Body of pancreas (tissue), 4 donors: ENCODE data around the gene MRPL36. TPM values are rescaled to one million over a fixed set of nuclear protein-coding genes. Genes with fewer than 3 reads are reported as not detected.

ENCODE experiments used
- ATAC-seq: fragments of 150-250 bp; one replicate; pipeline ENCODE4 v1.9.1; 2016
- DNase-seq, 4 donors: peaks; one replicate each; pipeline ENCODE4 v3.0.0-alpha.2; 2019
- H3K27ac ChIP-seq, 4 donors: fragments of 200-600 bp; sonication (generic); 1 replicate in 3 of 4; 2 replicates in 1 of 4; pipeline versions ENCODE4 v1.5.1 to v1.6.1; 2016 to 2019; ENCODE audit warnings: mild to moderate bottlenecking in 1 of 4, mixed read lengths in 1 of 4, moderate library complexity in 1 of 4
- H3K27me3 ChIP-seq, 2 donors: fragments of 200-600 bp; sonication (generic); one replicate each; pipeline ENCODE4 v1.6.0; 2016; ENCODE audit warnings: mild to moderate bottlenecking in 1 of 2
- H3K36me3 ChIP-seq, 2 donors: fragments of 200-600 bp; sonication (generic); replicated peaks in 1 of 2; 2 replicates each; pipeline ENCODE4 v1.5.1; 2016; ENCODE audit warnings: low read depth in 2 of 2; ENCODE audit not compliant: insufficient read depth in 1 of 2
- H3K4me1 ChIP-seq: fragments of 200-600 bp; sonication (generic); one replicate; pipeline ENCODE4 v1.6.0; 2016
- H3K4me3 ChIP-seq, 2 donors: fragments of 200-600 bp; sonication (generic); 1 replicate in 1 of 2; 2 replicates in 1 of 2; pipeline ENCODE4 v1.5.1; 2016 to 2019
- H3K9me3 ChIP-seq, 3 donors: fragments of 200-600 bp; sonication (generic); 1 replicate in 2 of 3; 2 replicates in 1 of 3; pipeline ENCODE4 v1.5.1; 2016
- POLR2A ChIP-seq, 3 donors: fragments of 450-650 bp; IDR thresholded peaks; one replicate each; pipeline ENCODE4 v1.6.1; 2016; ENCODE audit warnings: antibody characterized with exemption in 3 of 3, mild to moderate bottlenecking in 2 of 3
- WGBS, 2 donors: methylation state at CpG; one replicate each; pipeline ENCODE4 v1.1.5; 2017; 5-methylcytosine and 5-hydroxymethylcytosine counted together
- intact Hi-C: fragments of 100-400 bp; cut with DNase I; formaldehyde crosslinking; loops from one replicate; pipeline ENCODE4 v1.15.1; 2023
- total RNA-seq, 2 donors: library from RNA; depleted of rRNA; stranded (reverse); fragments of >200 nt; gene quantifications; one replicate each; pipeline ENCODE4 v1.1.0, GENCODE V29; 2016
- TF ChIP-seq, protein P1 (sequence below), 7 experiments: fragments of 450-650 bp in 4 of 7; fragments of 200-600 bp in 3 of 7; sonication (generic) in 3 of 7; IDR thresholded peaks; one replicate each; pipeline ENCODE4 v1.5.1; 2016 to 2019; ENCODE audit warnings: antibody characterized with exemption in 7 of 7

Gene MRPL36
- total RNA-seq, 2 donors from 2014 or later: 4.9 to 16.3 TPM

DNA sequence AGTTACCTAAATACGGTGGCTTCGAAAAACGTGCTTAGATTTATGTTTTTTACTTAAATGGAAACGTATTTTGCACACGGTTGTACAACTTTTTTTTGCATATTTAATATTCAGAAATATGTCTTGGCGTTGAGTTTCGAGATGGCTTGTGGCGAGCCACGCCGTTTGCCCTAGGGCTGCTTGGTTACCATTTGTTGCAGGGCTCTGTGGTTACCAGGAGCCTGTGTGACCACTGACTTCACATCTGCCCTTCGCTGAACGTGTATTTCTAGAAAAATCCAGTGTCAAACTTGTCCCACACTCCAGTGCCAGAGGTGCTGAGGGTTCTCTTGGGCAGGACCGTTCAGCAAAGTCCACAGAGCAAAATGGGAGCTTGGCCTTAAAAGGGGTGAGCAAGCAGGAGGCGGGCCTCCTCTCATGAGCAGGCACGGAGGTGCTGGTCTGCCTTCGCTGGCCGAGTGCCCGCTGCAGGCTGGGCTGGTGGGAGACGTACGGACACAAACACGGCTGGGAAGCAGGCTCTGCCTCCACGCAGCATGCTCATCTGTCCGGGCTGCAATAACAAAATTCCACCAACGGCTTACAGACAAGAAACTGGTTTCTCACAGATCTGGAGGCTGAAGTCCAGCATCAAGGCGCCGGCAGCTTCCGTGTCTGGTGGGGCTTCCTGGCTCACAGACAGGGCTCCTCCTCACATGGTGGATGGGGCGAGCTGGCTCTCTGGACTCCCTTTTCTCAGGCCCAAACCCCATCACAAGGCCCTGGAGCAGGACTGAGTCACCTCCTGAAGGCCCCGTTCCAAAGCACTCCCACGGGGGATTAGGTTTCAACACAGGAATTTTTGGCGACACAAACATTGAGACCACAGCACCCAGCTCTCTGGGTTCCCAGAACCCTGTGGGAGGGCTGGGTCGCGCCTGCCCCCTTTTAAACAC, 5.4 kb downstream of the MRPL36 start:
- H3K27me3 ChIP-seq: no peaks in the 10 kb centered on the region
- intact Hi-C loops: no loop called here
- H3K9me3 ChIP-seq: no peaks in the 10 kb centered on the region
- no peak for ATAC-seq
- H3K36me3 ChIP-seq: peaks cover 0 to 2% of the 10 kb centered on the region in 2 donors
- peaks cover 18% of the 10 kb centered on the region for H3K4me1 ChIP-seq
- no peak overlapping the region for H3K4me3 ChIP-seq
- WGBS, 2 donors: 83 to 91% methylated on average over 27 to 33 of the region's 33 CpGs
- DNase-seq: no peak
- TF ChIP-seq POLR2A (IDR thresholded peaks at IDR 0.05): no peak
- TF ChIP-seq, protein P1, sequence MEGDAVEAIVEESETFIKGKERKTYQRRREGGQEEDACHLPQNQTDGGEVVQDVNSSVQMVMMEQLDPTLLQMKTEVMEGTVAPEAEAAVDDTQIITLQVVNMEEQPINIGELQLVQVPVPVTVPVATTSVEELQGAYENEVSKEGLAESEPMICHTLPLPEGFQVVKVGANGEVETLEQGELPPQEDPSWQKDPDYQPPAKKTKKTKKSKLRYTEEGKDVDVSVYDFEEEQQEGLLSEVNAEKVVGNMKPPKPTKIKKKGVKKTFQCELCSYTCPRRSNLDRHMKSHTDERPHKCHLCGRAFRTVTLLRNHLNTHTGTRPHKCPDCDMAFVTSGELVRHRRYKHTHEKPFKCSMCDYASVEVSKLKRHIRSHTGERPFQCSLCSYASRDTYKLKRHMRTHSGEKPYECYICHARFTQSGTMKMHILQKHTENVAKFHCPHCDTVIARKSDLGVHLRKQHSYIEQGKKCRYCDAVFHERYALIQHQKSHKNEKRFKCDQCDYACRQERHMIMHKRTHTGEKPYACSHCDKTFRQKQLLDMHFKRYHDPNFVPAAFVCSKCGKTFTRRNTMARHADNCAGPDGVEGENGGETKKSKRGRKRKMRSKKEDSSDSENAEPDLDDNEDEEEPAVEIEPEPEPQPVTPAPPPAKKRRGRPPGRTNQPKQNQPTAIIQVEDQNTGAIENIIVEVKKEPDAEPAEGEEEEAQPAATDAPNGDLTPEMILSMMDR (IDR thresholded peaks at IDR 0.05): no peak
- H3K27ac ChIP-seq: no peak overlapping the region

DNA sequence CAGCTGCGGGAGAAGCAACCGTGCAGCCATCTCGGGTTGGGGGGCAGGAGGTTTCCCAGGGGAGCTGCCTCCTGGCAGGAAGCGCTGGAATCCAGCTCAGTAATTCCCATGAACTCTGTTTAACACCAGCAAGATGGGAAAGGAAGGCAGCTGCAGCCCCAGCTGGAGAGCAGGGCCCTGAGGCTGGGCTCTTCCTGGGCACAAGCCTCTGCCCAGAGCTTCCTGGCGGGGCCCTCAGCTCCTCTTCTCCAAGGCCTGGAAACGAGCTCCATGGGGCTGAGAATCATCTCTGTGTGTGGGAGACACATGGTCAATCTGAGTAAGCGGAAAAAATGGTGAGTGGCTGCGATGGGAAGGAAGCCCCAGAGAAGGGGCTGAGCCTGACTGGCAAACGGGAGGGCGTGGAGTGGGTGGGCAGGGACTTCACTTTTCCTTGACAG, 6.3 kb downstream of the MRPL36 start:
- ATAC-seq (no peak), DNase-seq (no peak)
- Histone ChIP-seq H3K27ac (no peak overlapping the region), H3K9me3 (no peaks in the 10 kb centered on the region), H3K4me3 (no peak overlapping the region), H3K27me3 (no peaks in the 10 kb centered on the region), H3K36me3 (peaks cover 0 to 2% of the 10 kb centered on the region in 2 donors), H3K4me1 (peaks cover 11% of the 10 kb centered on the region)
- WGBS, 2 donors: 64 to 82% methylated on average over 10 of the region's 10 CpGs
- TF ChIP-seq, protein P1 (IDR thresholded peaks at IDR 0.05): no peak
- no peak for TF ChIP-seq POLR2A (IDR thresholded peaks at IDR 0.05)
- intact Hi-C loops: no loop called here

- ATAC-seq (no peak), DNase-seq (no peak)
- TF ChIP-seq, protein P1 (IDR thresholded peaks at IDR 0.05): no peak
- no peak for TF ChIP-seq POLR2A (IDR thresholded peaks at IDR 0.05)
- H3K36me3 ChIP-seq: peaks cover 0 to 2% of the 10 kb centered on the region in 2 donors
- H3K4me1 ChIP-seq: peaks cover 7% of the 10 kb centered on the region
- H3K4me3 ChIP-seq: no peak overlapping the region
- no peaks in the 10 kb centered on the region for H3K27me3 ChIP-seq
- no peaks in the 10 kb centered on the region for H3K9me3 ChIP-seq
- WGBS, 2 donors: 60 to 83% methylated on average over 8 of the region's 8 CpGs
- intact Hi-C loops: no loop called here
- H3K27ac ChIP-seq: no peak overlapping the region
These were observed 6.8 kb downstream of the MRPL36 start for GRCh38 chr5:1792842-1793266.

GRCh38 chr5:1791176-1791575, 8.5 kb downstream of the MRPL36 start:
- ATAC-seq: no peak
- 52 to 58% methylated on average over 3 of the region's 3 CpGs for WGBS, 2 donors
- Histone ChIP-seq H3K27me3 (no peaks in the 10 kb centered on the region), H3K4me1 (no peaks in the 10 kb centered on the region), H3K27ac (no peak overlapping the region), H3K36me3 (no peaks in the 10 kb centered on the region), H3K4me3 (no peak overlapping the region), H3K9me3 (no peaks in the 10 kb centered on the region)
- TF ChIP-seq, protein P1 (IDR thresholded peaks at IDR 0.05): no peak
- no peak for TF ChIP-seq POLR2A (IDR thresholded peaks at IDR 0.05)
- intact Hi-C loops: no loop called here
- no peak for DNase-seq
